GM19452 (cell line): ENCODE measurements around the gene GNB1L.
"Not testable (repeated sequence)": the region's sequence is repeated elsewhere in the genome, so short reads cannot be mapped to it uniquely, and the experiment has no call there.

Source experiments
- ATAC-seq: cut with Tn5 transposase; IDR thresholded peaks from one replicate; pipeline ENCODE4 v1.9.1; 2021; ENCODE audit not compliant: unreplicated experiment

GNB1L gene

DNA sequence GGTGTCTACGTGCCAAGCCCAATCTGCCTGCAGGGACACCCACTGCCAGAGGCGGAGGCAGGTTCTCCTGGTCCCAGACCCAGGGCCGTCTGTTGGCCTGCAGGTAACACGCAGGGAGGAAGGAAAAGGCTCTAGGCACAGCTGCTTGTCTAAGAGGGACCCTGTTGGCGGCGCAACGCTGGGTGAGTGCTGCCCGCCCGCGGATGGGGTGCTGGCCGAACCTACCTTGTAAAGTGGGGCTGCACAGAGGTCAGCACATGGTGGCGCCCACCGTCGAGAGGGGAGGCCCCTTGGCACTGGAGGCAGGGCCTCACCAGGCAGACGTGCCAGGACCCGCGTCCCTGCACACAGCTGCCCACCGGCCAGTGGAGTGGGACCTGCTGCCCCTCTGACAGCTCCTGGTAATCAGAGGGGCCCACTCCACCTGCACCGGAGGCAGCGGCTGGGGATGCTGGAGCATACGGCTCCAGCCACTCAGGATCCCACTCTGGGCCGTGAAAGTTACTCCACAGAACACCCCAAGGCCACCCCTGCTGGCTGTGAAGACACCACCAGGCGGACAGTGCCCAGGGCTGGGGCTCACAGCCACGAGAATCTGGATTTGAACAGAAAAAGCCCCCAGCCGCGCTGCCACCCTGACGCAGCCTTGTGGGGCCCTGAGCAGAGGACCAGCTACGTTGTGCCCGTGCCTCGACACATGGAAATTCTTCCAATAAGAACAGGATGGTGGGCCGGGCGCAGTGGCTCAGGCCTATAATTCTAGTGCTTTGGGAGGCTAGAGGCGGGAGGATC, 70.1 kb downstream of the GNB1L start:
- no peak for ATAC-seq

DNA sequence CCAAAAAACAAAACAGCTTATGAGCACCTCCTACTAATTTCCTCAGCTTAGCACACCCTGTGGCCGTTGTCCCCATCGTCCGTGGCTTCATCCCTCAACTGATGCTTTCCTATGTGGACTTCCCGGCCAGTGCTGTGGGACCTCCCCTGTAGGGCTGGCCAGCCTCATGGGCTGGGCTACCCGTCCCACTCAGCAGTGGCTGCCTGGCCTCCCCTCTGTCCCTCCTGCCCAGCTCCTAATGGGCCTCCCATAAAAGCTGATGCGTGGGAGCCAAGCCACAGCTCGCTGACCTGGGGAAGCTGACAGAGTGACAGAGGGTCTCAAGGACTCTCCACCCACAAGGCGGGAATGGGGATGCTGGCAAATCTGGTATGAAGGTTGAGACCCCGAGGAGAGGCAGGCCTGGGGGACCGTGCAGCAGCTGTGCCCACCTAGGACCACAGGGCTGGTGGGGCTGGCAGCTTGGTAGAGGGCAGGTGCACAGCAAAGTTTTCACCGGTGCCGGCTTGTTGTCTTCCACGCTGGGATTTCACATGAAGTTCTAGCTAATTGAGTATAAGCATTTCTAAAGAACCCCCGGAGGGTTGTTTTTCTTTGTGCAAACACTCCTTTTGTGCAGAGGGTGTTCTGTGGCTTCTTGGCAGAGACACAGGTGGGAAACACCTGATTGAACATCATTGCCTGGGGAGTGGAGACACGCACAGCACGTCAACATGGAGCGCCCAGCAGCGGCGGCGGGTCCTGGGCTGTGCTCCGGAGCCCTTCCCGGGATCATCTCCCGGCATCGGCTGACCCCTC, 70.9 kb downstream of the GNB1L start:
- ATAC-seq = no peak

DNA sequence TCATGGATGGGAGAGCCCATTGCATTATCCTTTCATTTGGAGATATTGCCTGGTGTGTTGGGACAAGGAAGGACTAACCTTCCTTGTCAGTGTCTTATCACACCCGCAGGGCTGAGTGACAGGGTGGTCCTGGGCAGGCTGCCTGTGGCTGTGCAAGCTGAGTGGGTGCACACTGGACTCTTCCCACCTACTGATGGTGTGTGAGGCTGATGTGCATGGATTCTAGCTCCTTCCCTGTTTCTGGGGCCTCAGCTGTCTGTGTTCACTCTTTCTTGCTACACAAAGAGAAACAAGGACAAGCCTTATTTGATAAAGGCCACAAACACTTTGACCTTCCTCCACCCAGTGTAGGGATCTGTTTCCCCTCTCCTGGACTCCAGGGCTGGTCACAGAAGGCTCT, 72.1 kb downstream of the GNB1L start:
- no peak for ATAC-seq

DNA sequence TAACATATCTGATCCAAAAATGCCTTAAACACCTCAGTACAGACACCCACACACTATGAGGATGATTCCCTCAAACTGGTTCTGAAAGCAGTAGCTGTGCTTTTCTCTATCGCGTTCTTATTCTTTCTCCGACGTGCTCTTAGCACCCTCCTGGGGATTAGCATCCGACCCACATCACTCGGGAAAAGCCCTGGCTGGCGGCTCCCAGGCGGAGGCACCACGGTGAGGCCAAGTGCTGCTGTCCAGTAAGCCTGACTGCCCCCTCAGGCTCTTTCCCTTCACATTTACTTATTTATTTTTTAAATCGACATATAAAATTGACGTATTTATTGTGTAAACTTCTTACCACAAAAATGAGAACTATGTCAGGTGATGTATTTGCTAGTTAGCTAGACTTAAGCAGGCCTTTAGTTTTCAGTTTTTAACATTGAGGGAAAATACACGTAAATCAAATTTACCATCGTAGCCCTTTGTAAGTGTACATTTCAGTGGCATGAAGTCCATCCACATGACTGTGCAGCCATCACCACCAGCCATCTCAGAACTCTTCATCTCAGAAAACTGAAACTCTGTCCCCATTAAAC, 74.9 kb downstream of the GNB1L start:
- ATAC-seq = no peak

DNA sequence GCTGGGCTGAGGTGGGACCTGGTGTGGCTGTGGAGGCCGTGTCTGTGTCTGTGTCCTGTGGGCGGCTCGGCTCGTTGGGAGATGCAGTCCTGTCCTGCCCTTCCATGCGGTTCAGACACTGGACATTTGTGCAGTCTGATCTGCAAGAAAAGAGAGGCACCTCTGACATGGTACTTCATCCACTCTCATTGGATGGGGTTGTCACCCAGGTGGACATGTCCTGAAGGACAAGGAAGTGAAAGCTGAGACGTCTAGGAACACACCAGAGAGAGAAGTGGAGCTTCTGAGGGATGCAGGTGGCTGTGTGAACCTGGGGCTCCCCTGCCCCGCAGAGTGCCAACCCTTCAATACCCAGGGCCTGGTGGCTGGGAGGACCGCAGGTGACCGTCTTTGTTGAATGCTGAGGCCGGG, 75.7 kb downstream of the GNB1L start:
- no peak for ATAC-seq

DNA sequence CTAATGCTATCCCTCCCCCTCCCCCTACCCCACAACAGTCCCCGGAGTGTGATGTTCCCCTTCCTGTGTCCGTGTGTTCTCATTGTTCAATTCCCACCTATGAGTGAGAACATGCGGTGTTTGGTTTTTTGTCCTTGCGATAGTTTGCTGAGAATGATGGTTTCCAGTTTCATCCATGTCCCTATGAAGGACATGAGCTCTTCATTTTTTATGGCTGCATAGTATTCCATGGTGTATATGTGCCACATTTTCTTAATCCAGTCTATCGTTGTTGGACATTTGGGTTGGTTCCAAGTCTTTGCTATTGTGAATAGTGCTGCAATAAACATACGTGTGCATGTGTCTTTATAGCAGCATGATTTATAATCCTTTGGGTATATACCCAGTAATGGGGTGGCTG, 77.5 kb downstream of the GNB1L start:
- not testable (repeated sequence) for ATAC-seq

DNA sequence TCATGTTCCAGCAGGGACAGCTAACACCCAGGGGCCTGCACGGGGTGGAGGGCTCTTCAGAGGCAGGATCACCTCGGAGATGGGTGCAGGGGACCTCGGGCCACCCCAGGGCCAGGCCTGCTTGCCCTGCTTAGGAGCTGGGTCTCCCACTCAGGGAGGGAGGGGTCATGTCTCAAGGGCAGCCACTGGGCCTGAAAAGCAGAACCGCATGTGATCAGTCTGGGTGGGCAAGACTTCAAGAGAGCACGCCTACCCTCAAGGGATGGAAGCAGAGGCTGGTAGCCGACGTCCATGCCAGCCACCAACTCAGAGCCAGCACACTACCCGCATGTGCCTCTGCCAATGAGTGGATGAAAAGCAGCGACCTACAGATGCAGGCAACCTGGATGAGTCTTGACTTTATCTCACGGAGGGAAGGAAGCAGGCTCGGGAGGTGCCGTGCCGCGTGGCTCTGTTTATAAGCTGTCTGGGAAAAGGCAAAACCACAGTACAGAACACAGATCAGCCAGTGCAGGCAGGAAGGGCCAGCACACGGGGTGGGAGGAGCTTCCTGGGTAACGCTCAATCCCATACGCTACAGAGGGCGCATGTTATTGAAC, 78.1 kb downstream of the GNB1L start:
- no peak for ATAC-seq

DNA sequence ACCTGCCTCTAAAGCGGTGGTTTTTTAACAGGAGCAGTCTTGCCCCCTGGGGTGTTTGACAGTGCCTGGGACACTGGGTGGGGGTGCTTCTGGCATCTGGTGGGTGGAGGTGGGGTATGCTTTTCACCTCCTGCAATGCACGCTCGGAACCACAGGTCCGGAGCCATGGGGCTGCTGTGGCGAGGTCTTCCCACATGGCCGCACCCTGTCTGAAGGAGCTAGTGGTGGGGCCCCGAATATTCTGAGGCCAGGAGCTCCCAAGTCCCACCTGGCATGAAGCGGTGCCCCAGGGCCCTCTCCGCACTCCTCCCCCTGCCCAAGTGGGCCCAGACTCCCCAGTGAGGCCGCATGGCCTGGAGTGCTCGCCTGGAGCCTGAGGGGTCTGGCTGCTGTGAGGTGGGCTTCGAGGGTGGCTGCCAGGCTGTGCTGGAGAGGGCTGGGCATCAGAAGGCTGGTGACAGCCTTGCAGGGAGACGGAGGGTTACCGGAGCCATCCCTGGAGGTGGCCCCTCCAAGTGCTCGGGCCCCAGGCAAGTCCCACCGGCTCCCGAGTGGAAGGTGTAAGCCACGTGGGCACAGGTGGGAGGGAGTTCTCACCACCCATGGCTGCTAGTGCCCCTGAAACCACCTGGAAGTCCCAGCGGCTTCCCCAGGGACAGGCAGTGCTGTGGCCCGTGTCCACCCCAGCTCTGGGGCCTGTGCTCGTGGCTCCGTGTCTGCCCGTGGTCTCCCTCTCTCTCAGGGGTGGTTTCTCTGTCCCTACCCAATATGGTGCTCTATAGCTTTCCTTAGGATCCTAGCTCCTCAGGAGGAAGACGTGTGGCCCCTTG, 79.0 kb downstream of the GNB1L start:
- no peak for ATAC-seq

DNA sequence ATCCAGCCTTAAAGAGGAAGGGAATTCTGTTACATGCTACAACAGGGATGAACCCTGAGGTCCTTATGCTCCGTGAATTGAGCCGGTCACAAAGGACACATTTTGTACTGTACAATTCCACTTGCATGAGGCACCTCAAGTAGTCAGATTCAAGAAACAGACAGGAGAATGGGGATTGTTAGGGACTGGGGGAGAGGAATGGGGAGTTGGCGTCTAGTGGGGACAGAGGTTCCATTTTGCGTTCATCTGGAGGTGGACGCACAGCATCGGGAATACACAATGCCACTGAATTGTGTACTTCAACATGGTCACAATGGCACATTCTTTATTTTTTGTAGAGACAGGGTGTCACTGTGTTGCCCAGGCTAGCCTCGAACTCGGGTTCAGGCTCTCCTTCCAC, 80.0 kb downstream of the GNB1L start:
- ATAC-seq = no peak

DNA sequence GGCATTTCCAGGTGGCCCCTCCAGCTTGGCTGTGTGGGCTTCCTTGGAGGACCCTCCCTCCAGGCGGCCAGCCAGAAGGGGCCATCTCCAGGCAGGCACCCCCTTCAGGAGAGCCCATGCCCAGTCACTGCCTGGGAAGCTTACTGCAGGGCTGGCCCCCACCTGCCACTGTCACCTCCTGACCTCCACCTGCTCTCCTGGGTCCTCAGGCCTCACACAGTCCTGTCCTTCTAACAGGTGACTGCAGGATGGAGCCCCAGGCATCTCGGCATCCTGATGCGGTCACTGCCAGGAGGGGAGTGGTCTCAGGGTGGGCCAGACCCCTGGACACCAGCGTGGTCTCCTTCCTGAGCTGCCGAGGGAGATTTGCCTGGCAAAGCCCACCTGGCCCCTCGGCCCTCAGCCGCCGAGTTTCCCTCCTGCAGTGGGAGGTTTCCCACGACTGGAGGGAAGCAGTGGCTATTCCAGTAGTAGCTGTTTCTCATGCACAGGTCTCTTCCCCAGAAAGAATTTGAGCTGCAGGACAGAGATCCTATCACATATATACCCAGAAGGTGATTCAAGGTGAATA, 81.1 kb downstream of the GNB1L start:
- ATAC-seq = no peak

DNA sequence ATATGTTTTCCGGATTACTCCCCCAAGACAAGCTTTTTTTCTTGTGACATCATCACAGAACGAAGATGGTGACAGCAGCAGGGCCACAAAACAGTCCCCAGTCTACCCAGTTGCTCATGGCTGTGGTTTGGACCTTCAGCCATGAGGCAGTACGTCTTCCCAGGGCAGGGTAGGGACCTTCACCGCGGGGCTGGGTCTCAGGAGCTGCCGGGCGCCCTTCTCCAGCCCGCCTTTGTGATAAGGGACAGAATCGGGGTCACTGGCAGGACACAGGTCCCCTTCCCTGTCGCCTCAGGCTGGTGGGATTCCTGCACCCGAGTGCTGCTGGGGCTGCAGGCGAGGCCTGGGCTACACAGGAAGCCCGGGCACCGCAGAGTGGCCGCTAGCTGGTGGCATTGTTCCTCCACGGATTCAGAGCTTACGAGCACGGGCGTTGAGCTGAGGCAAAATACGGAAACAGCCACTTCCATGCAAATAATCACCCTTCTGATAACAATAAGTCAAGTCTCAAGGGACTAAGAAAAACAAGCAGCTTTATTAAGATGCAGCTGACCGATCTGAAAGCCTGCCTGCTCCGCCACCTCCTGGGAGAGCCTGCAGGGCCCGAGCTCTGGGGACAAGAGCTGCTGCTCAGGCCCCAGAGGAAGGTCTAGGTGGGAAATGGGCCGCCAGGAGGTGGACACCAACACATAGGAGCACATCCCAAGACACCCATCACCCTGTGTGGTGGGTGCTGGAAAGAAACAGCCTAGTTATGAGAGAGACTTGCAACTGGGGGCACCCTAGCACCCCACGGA, 81.8 kb downstream of the GNB1L start:
- no peak for ATAC-seq

DNA sequence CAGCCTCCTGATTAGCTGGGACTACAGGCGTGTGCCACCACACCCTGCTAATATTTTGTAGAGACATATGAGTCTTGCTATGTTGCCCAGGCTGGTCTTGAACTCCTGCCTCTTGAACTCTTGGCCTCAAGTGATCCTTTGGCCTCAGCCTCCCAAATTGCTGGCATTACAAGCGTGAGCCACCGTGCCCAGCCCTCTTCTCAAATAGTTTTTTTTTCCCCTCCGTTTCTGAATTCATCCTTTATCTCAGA, 82.3 kb downstream of the GNB1L start:
- no peak for ATAC-seq

DNA sequence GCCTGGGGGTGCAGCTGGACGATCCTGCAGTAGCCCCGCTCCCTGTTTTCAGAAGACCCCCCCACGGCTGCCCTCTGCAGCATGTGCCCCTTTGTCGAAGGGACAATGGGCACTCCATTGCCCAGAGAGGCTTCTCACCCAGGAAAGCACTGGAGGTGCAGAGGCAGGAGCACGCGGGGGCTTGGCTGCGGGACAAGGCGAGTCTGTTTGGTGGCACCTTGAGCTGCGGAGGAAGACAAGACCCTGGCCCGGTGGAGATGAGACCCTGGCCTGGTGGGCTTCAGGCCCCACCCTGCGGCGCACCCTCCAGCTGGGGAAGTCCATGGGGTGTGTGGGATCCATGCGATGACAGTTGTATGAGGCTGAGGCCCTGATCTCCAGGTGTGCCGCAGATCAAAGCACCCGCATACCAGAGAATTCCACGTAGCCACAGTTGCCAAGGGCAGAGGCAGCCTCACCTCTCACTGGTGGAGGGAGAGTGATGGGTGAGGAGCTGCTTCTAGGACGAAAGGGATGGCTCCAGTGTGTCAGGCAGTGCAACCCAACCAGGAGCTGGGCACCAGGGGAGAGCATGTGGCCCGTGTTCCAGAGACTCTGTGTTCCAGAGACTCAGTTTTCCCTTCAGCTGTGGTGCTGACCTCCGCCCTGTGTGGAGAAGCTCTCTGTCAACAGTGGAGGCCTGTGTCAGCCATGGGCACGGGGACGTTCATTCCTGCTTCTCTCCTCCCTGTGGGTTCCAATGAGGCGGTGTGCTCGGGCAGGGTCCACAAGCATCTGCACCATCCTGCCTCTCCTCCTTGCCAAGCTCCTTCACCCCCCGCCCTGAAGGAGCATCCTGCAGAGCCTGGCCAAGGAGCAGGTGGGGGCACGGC, 84.1 kb downstream of the GNB1L start:
- ATAC-seq = no peak

DNA sequence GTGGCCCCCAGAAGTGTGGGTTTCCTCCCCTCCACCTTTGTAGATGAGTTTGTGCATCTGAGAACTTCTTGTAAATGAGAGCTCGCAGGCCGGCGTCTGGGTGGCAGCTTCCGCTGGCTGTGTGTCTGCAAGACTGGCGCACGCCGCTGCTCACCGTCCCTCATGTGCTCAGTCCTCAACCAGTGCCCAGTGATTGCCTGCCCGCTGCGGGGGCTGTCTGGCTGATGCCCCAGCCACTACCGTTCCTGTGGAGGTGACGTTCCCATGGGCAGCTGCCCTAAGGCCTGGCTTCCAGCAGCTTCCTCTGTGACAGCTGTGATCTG, 85.3 kb downstream of the GNB1L start:
- no peak for ATAC-seq

DNA sequence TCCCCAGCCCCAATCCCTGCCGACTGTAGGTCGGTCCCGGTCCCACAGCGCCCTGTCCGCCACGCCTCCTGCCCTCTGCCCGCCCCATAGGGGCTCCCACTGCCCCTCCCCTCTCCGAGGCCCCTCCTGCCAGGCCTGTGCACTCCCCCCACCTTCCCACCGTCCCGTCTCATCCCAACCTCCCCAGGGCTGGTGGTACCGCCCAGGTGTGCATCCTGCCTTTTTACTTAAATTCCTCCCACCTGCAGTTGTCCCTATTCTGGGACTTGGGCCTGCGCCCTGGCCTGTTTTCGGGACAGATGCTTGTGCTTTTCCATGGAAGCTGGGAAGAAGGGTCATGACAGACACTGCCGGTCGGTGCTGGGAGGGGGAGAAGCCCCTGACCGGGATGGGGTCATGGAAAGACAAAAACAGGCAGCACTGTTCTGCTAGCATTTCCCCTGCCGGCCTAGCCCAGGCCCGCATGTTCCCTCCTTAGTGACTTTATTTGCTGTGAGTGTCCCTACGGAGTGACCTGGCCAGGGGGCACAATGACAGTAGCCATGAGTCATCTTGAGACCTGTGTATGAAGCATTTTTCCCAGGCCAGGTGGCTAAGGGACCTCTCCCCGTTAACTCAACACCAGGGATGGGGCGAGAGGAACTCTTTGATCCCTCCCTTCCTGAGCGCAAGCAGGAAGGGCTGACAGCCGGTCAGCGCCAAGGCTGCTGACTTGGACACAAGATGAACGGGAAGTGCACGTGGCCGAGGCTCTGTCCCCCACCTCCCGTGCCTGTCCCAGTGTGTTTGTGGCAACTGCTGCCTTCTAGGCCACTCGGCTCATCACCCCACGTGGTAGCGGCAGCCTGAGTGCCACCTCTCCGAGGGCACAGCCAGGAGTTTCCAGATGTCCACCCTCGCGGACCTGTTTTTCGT, 87.0 kb downstream of the GNB1L start:
- ATAC-seq = no peak

DNA sequence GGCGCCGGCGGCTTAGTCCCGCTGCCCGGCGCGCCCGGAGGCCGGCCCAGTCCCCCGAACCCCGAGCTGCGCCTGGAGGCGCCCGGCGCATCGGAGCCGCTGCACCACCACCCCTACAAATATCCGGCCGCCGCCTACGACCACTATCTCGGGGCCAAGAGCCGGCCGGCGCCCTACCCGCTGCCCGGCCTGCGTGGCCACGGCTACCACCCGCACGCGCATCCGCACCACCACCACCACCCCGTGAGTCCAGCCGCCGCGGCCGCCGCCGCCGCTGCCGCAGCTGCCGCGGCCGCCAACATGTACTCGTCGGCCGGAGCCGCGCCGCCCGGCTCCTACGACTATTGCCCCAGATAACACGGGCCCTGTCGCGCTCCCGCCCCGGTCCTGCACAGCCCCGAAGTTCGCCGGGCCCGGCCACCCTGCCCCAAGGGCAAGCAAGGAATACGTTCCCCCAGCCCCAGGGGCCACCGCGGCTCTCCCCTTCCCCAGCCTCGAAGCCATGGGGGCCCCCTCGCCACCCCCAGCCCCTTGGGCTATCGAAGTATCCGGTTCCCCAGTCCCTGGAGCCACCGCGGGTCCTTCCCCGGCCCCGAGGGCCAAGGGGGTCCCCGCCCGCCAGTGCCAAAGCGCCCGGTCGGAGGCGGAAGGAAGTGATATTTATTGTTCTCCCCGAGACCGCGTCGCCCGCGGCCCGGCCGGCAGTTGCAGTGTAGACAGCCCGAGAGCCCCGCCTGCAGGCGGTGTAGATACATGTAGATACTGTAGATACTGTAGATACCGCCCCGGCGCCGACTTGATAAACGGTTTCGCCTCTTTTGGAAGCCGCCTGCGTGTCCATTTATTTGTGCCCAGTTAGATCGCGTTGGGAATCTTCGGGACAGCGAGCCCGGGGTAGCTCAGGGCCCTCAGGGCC, 87.9 kb downstream of the GNB1L start:
- ATAC-seq = no peak

DNA sequence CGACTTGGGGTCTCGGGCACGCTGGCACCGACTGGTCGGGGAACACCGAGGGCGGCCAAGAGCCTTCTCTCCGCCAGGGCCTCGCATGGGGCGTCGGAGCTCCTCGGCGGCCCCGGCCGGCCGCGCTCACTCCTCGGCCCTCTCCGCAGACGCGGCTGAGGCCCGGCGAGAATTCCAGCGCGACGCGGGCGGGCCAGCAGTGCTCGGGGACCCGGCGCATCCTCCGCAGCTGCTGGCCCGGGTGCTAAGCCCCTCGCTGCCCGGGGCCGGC, 88.5 kb downstream of the GNB1L start:
- no peak for ATAC-seq
